Cardiac fibroblast (primary cell): Measurements from ENCODE around the gene CFD.

Source experiments
- DNase-seq, 2 donors: peaks; one replicate each; pipeline versions ENCODE4 v3.0.0 to v3.0.0-alpha.2; 2010; ENCODE audit warnings: low read depth in 2 of 2
- H3K4me3 ChIP-seq, 2 donors: replicated peaks in 1 of 2; 1 replicate in 1 of 2; 2 replicates in 1 of 2; pipeline ENCODE4 v1.5.1; 2011; ENCODE audit warnings: low read depth in 2 of 2, low read length in 2 of 2, mild to moderate bottlenecking in 2 of 2, moderate library complexity in 1 of 2
- CTCF ChIP-seq: IDR thresholded peaks from one replicate; pipeline ENCODE4 v1.5.1; 2011; ENCODE audit warnings: low read depth, mild to moderate bottlenecking, low read length, inconsistent platforms

The CFD gene

GRCh38 chr19:870963-871401 lies 11.5 kb downstream of the CFD start:
- H3K4me3 ChIP-seq, result no peak overlapping the region
- DNase-seq, result no peak
- no peak for TF ChIP-seq CTCF

DNA sequence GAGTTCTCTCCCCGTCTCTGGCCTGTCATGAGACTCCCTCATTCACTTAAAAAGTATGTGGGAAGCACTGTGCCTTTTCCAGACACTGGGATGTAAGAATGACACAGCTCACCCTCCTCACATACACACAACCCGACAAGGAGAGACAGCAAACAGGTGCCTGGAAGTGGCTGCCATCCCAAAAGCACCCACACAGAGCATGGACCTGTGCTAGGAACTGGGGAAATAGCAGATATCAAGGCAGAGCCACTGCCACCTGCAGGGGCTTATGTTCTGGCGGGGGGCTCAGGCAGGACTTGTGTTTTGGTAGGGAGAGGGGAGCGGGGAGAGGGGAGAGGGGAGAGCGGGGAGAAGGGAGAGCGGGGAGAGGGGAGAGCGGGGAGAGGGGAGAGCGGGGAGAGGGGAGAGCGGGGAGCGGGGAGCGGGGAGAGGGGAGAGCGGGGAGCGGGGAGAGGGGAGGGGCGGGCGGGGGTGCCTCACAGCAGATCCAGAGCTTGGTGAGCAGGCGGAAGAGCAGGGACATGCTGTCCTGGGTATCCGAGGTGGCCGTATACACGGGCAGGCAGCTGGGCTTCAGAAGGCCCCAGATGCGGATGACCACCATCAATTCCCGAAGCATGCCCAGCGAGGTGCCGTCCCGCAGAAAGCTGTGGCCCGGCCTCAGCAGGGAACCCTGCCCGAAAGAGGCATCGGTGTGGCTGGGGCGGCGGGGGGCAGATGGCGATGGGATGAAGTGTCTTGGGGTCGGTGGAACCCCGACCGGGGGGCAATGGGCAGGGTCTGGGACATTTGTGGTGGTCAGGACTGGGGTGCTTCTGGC lies 12.2 kb downstream of the CFD start:
- no peak for TF ChIP-seq CTCF
- no peak for DNase-seq
- no peak overlapping the region for H3K4me3 ChIP-seq

GRCh38 chr19:872266-872951 lies 12.9 kb downstream of the CFD start:
- DNase-seq, result peak; percentile 47 to 56
- TF ChIP-seq CTCF, result no peak
- H3K4me3 ChIP-seq, result no peak overlapping the region

- no peak for TF ChIP-seq CTCF
- no peak overlapping the region for H3K4me3 ChIP-seq
- peak; percentile 37 to 38 for DNase-seq
Observed at GRCh38 chr19:873084-873483, 13.6 kb downstream of the CFD start.

DNA sequence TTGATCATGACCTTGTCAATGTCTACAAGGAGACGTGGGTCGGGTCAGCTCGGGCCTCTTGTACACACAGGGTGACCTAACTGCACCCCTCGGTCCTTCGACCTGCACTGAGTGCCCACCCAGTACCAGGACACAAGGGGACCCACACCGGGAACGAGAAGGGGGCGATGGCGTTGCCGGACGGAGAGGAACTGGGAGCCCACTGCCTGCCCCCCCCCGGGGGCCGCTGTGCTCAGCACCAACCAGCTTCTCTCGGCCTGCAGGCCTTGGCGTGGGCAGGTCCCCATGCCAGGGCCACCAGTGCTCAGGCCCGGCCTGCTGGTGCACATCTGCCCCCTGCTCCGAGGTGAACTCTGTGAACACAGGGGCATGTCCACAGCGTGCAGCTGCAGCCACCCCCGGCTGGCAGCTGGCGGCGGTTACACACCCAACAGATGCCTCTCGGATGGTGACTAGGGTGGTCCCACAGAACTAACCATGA lies 14.1 kb downstream of the CFD start:
- no peak for DNase-seq
- H3K4me3 ChIP-seq, result no peak overlapping the region
- no peak for TF ChIP-seq CTCF

DNA sequence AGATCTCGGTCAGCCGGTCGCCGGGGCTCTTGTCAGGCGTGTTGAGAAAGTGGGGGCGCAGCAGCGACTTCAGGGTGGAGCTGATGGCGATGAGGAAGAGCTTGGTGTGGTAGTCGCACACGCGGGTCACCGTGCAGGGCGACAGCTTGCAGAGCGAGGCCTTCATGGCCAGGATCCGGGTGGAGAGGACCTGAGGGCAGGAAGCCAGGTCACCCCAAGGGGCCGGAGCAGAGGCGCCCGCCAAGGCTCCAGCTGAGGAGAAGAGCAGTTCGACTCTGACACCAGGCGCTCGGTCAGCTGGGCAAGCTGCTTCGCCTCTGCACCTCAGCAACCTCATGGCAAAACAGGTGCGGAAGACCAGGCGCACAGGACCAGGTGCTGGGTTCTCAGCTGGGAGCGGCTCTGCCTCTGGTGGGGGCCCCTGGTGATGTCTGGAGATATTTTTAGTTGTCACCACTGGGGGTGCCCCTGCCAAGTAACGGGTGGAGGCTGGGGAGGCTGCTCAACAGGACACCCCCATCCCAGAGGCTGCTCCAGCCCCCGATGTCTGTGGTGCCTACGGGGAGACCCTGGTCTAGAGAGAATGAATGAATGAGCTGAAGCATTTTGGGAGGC lies 15.9 kb downstream of the CFD start:
- no peak for DNase-seq
- no peak overlapping the region for H3K4me3 ChIP-seq
- no peak for TF ChIP-seq CTCF
